GM21360 (cell line): Measurements from ENCODE around the gene LRRC59.
"Not testable (repeated sequence)": the region's sequence is repeated elsewhere in the genome, so short reads cannot be mapped to it uniquely, and the experiment has no call there.

Experiments used
- ATAC-seq: cut with Tn5 transposase; IDR thresholded peaks from one replicate; pipeline ENCODE4 v1.9.1; 2021; ENCODE audit warnings: mild to moderate bottlenecking, moderate library complexity; ENCODE audit not compliant: unreplicated experiment

The LRRC59 gene

DNA sequence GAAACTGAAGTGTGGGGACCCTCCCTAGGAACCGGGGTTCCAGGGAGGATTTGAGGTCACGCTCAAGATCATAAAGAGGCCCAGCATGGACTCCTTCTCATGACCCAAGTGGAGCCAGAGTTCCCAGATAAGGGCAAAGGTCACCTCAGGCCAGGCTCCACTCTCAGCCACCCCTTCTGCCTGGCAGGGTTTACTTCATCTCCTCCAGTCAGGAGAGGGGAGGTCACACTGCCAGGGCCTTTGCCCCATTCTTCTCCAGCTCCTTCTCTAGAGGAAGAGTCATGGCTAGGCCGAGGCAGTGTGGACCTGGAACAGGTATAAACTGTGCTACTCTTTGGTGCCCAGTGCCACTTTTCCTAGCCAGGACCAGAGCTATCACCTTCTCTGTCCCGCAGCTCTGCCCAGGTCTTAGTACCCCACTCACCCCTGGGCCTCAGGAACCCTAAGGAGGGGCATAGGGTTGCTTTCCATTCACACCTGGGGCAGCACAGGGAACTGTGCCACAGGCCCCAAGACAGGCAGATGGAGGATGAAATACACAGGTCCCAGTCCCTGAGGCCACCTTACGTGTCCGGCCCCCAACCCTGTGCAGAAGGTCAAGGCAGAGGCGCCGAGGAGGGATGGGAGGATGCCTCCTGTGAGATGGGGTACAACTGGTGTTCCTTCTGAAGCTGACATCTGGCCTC, 27.8 kb upstream of the LRRC59 start:
- ATAC-seq = no peak

DNA sequence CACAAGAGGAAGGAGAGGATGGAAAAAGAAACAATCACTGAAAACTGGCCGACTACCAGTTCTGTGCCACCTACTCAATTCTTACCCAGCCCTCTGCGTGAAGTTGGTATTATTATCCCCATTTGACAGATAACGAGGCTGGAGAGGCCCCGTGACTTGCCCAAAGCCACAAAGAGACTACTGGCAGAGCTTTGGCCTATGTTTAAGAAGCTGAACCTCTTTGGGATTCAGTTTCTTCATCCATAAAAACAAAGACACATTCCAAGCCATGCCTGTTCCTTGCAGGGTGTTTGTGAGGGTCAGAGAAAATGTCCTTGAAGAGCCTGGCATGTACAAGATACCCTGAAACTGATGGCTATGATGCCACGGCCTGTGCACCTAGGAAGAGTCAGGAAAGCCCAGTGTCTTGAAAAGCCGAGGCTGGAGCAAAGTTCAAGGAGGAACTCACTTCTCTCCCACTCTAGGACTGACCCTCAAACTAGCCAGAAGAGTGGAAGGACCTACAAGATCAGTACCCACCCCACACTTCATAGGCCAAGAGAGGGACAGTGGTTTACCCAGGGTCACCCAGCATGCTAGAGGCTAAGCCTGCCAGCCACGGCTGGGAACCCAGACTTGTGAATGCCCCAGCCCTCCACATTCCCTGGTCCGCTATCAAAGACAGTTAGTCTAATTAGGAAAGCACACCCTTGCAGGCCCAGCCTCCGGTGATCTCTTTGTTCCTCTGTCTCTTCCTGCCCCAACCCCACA, 27.1 kb upstream of the LRRC59 start:
- ATAC-seq = no peak

DNA sequence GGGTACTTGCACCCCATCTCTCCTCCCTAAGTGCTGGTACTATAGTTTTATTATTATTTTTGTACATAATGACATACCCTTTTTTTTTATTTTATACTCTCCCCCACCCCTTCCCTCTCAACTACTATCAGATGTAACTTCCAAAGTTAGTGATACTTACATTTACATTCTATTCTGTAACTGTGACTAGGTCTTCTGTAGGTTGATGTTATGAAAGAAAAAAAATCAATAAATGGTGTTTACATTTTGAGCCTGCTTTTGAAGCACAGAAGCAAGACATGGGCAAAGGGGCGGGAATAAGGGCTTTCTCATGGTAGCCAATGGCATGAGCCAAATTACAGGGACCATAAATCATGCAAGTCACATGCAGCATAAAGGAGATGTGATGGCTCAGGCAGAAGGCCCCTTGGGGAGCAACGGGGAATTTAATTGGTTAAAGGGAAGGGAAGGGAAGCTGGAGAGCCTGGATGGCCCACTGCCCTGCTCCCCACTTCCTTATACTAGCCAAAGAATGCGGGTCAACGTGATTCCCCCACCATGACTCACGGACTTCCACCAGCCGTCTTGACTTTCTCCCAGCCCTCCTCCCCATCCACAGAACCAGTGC, 26.3 kb upstream of the LRRC59 start:
- ATAC-seq = no peak

DNA sequence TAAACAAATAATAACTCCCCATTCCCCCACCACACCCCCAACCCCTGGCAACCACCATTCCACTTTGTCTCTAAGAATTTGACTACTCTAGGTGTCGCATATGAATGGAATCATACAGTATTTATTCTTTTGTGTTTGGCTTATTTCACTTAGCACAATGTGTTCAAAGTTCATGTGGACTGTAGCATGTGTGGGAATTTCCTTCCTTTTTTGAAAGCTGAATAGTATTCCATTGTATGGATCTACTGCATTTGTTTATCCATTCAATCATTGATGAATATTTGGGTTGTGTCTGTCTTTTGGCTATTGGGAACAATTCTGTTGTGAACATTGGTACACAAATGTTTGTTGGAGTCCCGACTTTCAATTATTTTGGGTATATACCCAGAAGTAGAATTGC, 25.4 kb upstream of the LRRC59 start:
- ATAC-seq = no peak

- no peak for ATAC-seq
Measured at GRCh38 chr17:50421308-50422051, 24.2 kb upstream of the LRRC59 start.

DNA sequence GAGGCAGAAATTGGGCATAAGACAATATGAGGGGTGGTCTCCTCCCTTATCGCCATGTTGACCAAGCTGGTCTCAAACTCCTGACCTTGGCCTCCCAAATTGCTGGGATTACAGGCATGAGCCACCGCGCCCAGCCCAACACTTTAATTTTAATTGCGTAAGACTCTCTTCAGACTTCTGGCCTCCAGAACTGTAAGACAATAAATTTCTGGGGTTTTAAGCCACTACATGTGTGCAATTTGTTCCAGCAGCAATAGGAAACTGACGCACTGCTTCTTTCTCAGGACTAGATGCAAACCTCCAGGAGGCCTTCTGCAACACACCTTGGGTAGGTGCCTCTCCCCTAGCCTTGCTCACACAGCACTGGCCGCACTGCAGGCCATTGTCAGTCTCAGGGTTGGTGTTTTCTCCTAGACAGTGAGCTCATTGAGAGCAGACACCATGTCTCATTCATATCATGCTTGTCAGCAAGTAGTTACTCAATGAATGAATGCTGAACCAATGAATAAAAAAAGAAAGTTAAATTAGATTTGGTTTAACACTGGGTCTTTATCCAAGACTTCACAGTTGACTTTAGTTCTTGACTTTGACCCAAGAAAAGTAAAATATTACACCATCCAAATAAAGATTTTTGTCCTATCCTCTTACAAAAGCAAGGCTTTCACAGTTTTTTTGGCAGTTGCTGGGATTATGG, 23.2 kb upstream of the LRRC59 start:
- no peak for ATAC-seq

GRCh38 chr17:50419577-50419976, 22.3 kb upstream of the LRRC59 start:
- ATAC-seq = not testable (repeated sequence)

DNA sequence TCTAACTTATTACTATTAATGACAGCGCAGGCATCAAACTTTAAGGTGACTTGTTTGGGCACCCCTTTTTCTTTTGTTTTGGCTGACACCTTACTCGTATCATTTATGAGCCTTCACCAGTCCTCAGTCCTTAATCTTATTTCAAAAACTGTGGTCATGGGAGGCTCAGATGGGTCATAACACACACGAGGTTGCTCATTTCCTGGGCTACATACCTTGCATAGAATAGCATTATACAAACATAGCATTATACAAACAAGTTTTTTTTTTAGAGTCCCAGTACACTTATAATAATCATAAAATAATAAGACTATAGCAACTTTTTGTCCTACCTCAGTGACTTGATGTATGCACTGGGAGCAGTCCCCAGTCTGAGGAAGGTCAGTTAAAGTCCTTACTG, 17.5 kb upstream of the LRRC59 start:
- ATAC-seq = no peak

GRCh38 chr17:50412188-50412732, 14.9 kb upstream of the LRRC59 start:
- ATAC-seq = no peak

GRCh38 chr17:50407921-50408320, 10.6 kb upstream of the LRRC59 start:
- no peak for ATAC-seq

DNA sequence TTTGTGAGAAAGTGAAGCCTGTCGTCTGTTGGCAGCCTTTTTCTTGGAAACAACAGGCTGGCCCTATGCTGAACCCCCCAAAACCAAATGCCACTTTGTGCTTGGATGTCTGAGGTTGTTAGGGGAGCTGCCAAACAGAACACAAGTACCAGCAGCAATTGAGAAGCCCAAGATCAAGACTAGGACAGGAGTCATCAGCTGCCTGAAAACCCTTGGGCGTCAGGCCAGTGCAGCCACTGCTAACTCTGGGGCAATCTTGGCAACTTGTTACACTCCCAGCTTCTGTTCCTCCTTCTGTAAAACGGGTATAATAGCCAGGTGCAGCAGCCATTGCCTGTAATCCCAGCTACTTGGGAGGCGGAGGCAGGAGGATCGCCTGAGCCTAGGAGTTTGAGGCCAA, 9.3 kb upstream of the LRRC59 start:
- no peak for ATAC-seq

GRCh38 chr17:50405351-50405750, 8.0 kb upstream of the LRRC59 start:
- ATAC-seq = not testable (repeated sequence)

- not testable (repeated sequence) for ATAC-seq
Measured at GRCh38 chr17:50399591-50399990, 2.3 kb upstream of the LRRC59 start.

GRCh38 chr17:50398672-50399071, 1.3 kb upstream of the LRRC59 start:
- not testable (repeated sequence) for ATAC-seq

DNA sequence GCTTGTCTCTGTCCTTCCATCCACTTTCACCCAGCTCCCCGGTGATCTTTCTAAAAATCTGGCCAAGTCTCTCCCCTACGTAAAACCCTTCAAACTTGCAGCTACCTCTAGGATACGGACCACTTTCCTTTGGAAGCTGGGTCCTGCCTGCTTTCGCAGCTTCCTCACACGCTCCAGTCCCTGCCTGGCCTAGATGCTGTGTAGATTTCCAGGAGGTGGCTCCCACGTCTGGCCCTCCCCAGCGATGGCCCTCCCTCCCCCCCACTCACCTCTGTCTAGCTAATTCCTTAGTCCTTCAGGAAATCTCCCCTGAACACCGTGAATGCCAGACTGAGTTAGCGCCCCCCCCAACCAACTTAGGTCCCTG, 579 bp upstream of the LRRC59 start:
- ATAC-seq = no peak

DNA sequence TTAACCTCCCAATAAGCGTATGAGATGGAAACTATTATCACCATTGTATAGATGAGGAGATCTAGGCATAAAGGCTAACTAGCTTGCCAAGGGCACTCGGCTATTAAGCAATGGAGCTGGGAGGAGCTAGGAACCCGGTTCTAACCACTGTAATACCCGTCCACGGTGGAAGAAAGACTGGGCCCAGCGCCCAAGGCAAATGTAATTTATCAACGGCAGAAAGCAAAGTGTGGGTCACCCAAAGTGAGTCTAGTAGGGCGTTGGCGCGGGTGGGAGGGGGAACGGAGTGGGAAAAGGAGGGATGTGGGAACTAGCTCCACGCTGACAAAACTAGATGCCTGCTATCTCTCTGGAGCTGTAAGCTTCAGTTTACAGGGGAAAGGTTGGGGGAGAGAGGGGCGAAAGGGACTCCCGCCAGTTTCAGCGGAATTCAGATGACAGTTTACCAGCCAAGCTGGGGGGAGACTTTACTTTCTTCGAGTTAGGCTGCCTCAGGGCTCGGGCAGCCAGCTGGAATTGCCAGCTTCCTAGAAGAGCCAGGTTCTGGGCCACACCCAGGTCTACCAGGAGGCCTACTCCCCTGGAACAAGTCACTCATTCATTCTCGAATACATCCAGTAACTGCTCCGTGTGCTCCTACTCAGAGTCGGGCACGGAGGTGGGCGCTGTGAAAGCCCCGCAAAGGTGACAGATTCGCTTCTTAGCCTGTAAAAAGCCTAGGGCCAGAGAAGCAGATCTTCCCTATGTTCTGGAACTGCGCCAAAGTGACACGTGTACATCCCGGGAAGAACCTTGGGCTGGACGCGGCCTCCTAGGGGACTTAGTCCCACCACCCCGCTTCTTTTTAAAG, 837 bp downstream of the LRRC59 start:
- ATAC-seq = no peak

GRCh38 chr17:50394711-50395110, 2.6 kb downstream of the LRRC59 start:
- no peak for ATAC-seq

DNA sequence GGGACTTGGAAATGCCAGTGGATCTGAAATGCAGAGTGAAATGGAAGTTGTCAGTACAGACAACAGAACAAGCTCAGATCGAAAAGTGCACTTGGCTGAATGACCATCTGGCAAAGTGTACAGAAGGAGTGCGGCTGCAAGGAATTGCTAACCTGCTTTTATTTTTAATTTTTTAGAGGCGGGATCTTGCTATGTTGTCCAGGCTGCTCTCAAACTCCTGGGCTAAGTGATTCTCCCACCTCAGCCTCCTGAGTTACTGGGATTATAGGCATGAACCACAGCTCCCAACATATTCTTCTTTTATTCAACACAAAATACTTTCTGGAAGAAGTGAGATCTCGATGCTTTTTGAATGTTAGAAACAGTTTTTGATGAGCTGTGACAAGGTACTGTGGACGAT, 3.6 kb downstream of the LRRC59 start:
- ATAC-seq = no peak

- ATAC-seq = no peak
Measured at GRCh38 chr17:50392621-50393020, 4.7 kb downstream of the LRRC59 start.

GRCh38 chr17:50389534-50389933, 7.8 kb downstream of the LRRC59 start:
- ATAC-seq = no peak
